Iris pigment epithelial cell (primary cell): ENCODE measurements around the gene WDR87.
"Not testable (repeated sequence)": the region's sequence is repeated elsewhere in the genome, so short reads cannot be mapped to it uniquely, and the experiment has no call there.

Experiments
- DNase-seq: peaks from one replicate; pipeline ENCODE4 v3.0.0-alpha.2; 2011; ENCODE audit warnings: low read depth

Gene WDR87

GRCh38 chr19:37877147-37877546 lies 29.2 kb downstream of the WDR87 start:
- no peak for DNase-seq

GRCh38 chr19:37876032-37876431 lies 30.4 kb downstream of the WDR87 start:
- no peak for DNase-seq

DNA sequence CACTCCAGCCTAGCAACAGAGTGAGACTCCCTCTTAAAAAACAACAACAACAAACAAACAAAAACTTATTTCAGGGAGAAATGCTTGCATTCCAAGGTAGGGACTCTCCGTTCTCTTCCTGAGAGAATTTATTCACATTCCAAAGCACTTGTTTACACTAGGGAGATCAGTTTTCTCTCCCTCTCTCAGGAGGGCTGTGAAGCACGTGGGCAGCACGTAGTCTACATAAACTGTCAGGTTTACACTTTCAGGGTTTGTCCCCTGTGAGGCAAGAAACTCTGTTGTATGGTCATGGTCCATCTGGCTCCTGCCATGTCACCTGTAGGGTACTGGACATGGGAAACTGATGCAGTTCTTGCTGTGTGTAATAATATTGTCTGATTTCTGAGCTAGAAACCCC lies 31.6 kb downstream of the WDR87 start:
- DNase-seq = peak; percentile 90

DNA sequence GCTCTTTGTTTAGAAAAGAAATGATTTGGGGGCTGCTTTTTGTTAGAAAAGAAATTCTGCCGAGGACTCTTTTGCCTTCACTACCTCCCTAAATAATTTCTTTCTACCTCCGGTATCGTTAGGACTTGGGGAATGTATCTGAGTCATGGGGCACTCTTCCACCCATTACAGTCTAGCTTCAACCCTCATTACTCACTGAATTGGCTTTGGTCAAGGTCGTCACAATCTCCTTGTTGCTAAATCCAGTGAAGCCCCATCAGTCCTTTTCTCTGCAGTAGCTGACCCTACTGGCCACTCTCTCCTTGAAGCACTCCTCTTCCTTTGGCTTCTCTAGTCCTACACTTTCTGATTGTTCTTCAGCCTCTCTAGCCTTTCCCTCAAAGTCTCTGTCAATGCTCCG lies 34.0 kb downstream of the WDR87 start:
- DNase-seq = peak; percentile 86

GRCh38 chr19:37869766-37870340 lies 36.5 kb downstream of the WDR87 start:
- no peak for DNase-seq

- DNase-seq = peak; percentile 97
Measured at GRCh38 chr19:37867831-37868230, 38.6 kb downstream of the WDR87 start.

GRCh38 chr19:37865930-37866329 lies 40.5 kb downstream of the WDR87 start:
- DNase-seq = not testable (repeated sequence)

- no peak for DNase-seq
Measured at GRCh38 chr19:37864501-37864900, 41.9 kb downstream of the WDR87 start.

DNA sequence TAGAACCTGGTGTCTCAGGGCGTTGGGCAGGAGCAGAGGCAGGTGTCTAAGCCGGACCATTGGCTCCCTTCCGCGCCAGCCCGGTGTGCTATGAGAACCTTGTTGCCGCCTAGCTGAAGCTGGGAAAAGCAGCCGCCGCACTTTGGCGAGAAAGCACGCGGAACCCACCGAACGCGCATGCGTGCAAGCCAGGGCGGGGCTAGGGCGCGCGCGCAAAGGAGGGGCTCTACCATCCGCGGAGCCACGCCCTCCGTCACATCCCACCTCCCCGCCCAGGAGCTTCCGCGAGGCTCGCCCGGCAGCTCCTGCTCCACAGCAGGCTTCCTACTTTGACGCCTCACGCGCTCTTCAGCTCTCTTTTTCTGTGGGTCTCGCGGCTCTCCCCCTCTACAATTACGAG lies 51.3 kb downstream of the WDR87 start:
- peak; percentile 59 for DNase-seq

GRCh38 chr19:37845932-37846331 lies 60.5 kb downstream of the WDR87 start:
- peak; percentile 63 for DNase-seq
